ENCODE measurements around the gene NUP85. TPM values are rescaled to one million over a fixed set of nuclear protein-coding genes. Genes with fewer than 3 reads are reported as not detected.

The NUP85 gene
- total RNA-seq, 3 donors from 2014 or later (not counting 1 experiment from before 2014, with no cell fraction given) = 71.1 to 78.1 (median 77.0) TPM

DNA sequence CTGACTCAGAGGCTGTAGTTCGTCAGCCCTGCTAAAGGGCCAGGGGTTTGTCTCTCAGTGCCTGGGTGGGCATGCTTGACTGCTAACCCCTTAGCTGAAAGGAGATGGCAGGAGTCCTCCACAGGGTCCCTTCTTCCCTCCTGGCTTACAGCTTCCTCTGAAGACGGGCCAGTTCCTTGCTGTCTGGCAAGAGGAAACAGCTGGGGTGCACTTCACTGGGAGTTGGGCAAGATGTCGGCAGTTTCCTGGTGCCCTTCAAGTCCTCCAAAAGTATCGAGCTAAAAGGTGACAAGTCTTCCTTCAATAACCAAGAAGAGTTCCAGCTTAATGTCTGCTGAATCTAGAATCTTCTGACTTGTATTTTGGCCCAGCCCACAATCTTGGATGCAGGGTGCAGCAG is 23.4 kb downstream of the NUP85 start:
- no peak overlapping the region for H3K27ac ChIP-seq (ENCODE audit: low read length)
- DNase-seq (no peak), ATAC-seq (no peak)
- 83% methylated on average over 4 of the region's 4 CpGs for WGBS (ENCODE audit: insufficient coverage)
- peaks cover 9% of the 10 kb centered on the region for H3K4me1 ChIP-seq (ENCODE audit: control insufficient read depth, insufficient read depth, low read length)
- no peaks in the 10 kb centered on the region for H3K27me3 ChIP-seq (ENCODE audit: control insufficient read depth, insufficient read depth, low read length)
- H3K36me3 ChIP-seq (ENCODE audit: control insufficient read depth, insufficient read depth, low read length) = peaks cover 67% of the 10 kb centered on the region
- no peaks in the 10 kb centered on the region for H3K9me3 Mint-ChIP-seq
- H3K9me3 ChIP-seq (ENCODE audit: control insufficient read depth, insufficient read depth, low read length) = no peaks in the 10 kb centered on the region
- H3K27me3 Mint-ChIP-seq (ENCODE audit: low read depth in 2 of 2) = no peaks in the 10 kb centered on the region
- TF ChIP-seq, protein P1, sequence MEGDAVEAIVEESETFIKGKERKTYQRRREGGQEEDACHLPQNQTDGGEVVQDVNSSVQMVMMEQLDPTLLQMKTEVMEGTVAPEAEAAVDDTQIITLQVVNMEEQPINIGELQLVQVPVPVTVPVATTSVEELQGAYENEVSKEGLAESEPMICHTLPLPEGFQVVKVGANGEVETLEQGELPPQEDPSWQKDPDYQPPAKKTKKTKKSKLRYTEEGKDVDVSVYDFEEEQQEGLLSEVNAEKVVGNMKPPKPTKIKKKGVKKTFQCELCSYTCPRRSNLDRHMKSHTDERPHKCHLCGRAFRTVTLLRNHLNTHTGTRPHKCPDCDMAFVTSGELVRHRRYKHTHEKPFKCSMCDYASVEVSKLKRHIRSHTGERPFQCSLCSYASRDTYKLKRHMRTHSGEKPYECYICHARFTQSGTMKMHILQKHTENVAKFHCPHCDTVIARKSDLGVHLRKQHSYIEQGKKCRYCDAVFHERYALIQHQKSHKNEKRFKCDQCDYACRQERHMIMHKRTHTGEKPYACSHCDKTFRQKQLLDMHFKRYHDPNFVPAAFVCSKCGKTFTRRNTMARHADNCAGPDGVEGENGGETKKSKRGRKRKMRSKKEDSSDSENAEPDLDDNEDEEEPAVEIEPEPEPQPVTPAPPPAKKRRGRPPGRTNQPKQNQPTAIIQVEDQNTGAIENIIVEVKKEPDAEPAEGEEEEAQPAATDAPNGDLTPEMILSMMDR (IDR thresholded peaks at IDR 0.05) = no peak
- intact Hi-C loops (cut with micrococcal nuclease) = no loop called here
- H3K27ac Mint-ChIP-seq = peak overlapping the region in 1 of 2 donors; percentile 18
- H3K36me3 Mint-ChIP-seq = no peaks in the 10 kb centered on the region
- no peak overlapping the region for H3K4me3 Mint-ChIP-seq
- H3K4me1 Mint-ChIP-seq = no peaks in the 10 kb centered on the region
- H3K4me3 ChIP-seq (ENCODE audit: low read length) = no peak overlapping the region

DNA sequence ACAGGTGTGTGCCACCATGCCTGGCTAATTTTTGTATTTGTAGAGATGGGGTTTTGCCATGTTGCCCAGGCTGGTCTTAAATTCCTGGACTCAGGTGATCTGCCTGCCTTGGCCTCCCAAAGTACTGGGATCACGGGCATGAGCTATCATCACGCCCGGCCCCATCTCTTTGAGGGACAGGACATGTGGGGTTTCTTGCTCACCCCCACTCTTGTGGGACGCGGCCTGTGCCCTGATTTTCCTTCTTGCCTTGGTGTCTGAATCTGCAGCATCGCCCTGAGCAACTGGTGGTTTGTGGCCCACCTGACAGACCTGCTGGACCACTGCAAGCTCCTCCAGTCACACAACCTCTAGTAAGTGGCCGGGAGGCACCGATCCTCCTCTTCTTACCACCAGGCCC is 25.6 kb downstream of the NUP85 start:
- TF ChIP-seq, protein P1 (IDR thresholded peaks at IDR 0.05) = no peak
- H3K4me1 ChIP-seq (ENCODE audit: control insufficient read depth, insufficient read depth, low read length) = peaks cover 9% of the 10 kb centered on the region
- ATAC-seq (no peak), DNase-seq (no peak)
- Mint-ChIP-seq H3K9me3 (no peaks in the 10 kb centered on the region), H3K4me3 (no peak overlapping the region), H3K27me3 (ENCODE audit: low read depth in 2 of 2) (no peaks in the 10 kb centered on the region), H3K36me3 (no peaks in the 10 kb centered on the region), H3K4me1 (no peaks in the 10 kb centered on the region), H3K27ac (no peak overlapping the region)
- H3K4me3 ChIP-seq (ENCODE audit: low read length) = no peak overlapping the region
- H3K9me3 ChIP-seq (ENCODE audit: control insufficient read depth, insufficient read depth, low read length) = no peaks in the 10 kb centered on the region
- intact Hi-C loops (cut with micrococcal nuclease) = no loop called here
- peaks cover 67% of the 10 kb centered on the region for H3K36me3 ChIP-seq (ENCODE audit: control insufficient read depth, insufficient read depth, low read length)
- WGBS (ENCODE audit: insufficient coverage) = 97% methylated on average over 6 of the region's 8 CpGs
- H3K27me3 ChIP-seq (ENCODE audit: control insufficient read depth, insufficient read depth, low read length) = no peaks in the 10 kb centered on the region
- no peak overlapping the region for H3K27ac ChIP-seq (ENCODE audit: low read length)

DNA sequence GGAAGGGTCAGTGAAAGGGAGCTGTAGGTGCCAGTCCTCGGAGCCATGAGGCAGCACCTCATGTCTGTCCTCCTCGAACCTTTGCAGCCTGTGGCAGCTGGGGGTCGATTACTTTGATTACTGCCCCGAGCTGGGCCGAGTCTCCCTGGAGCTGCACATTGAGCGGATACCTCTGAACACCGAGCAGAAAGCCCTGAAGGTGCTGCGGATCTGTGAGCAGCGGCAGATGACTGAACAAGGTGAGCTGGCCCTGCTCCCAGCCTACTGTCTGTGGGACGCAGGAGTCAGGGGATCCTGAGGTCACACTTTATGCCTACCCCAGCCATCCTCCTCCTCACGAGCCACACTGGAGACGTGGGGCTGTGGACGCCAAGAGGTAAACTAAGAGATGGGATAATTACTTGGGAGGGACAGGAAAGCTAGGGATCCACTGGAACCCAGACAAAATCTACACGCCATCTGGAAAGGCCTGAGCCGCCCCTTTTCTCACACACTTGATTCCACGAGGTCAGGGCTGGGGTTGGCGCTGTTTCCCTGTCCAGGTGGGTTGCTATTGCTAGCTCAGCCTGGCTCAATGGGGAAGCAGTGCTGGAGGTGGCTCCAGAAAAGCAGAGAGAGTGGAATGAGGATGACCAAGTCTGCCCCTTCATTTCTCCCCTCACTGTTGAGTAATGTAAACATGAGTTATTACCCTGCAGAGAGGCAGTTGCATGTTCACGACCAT is 26.4 kb downstream of the NUP85 start:
- intact Hi-C loops (cut with micrococcal nuclease) = no loop called here
- WGBS (ENCODE audit: insufficient coverage) = 97% methylated on average over 16 of the region's 18 CpGs
- peaks cover 67% of the 10 kb centered on the region for H3K36me3 ChIP-seq (ENCODE audit: control insufficient read depth, insufficient read depth, low read length)
- Mint-ChIP-seq H3K27me3 (ENCODE audit: low read depth in 2 of 2) (no peaks in the 10 kb centered on the region), H3K9me3 (no peaks in the 10 kb centered on the region), H3K27ac (no peak overlapping the region), H3K4me3 (no peak overlapping the region), H3K36me3 (no peaks in the 10 kb centered on the region), H3K4me1 (no peaks in the 10 kb centered on the region)
- DNase-seq (no peak), ATAC-seq (no peak)
- no peak overlapping the region for H3K27ac ChIP-seq (ENCODE audit: low read length)
- TF ChIP-seq, protein P1 (IDR thresholded peaks at IDR 0.05) = no peak
- H3K4me3 ChIP-seq (ENCODE audit: low read length) = no peak overlapping the region
- H3K4me1 ChIP-seq (ENCODE audit: control insufficient read depth, insufficient read depth, low read length) = peaks cover 9% of the 10 kb centered on the region
- H3K27me3 ChIP-seq (ENCODE audit: control insufficient read depth, insufficient read depth, low read length) = no peaks in the 10 kb centered on the region
- no peaks in the 10 kb centered on the region for H3K9me3 ChIP-seq (ENCODE audit: control insufficient read depth, insufficient read depth, low read length)

DNA sequence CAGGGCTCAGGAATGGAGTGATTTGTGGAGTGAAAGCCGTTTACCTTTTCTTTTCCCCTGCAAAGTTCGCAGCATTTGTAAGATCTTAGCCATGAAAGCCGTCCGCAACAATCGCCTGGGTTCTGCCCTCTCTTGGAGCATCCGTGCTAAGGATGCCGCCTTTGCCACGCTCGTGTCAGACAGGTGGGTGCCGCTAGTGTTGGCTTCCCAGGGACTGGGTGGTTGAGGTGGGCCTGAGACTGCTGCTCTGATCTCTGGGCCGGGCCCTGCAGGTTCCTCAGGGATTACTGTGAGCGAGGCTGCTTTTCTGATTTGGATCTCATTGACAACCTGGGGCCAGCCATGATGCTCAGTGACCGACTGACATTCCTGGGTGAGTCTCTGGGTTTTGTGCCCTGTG is 27.3 kb downstream of the NUP85 start:
- 98% methylated on average over 13 of the region's 13 CpGs for WGBS (ENCODE audit: insufficient coverage)
- intact Hi-C loops (cut with micrococcal nuclease) = no loop called here
- Histone ChIP-seq H3K4me3 (ENCODE audit: low read length) (no peak overlapping the region), H3K9me3 (ENCODE audit: control insufficient read depth, insufficient read depth, low read length) (no peaks in the 10 kb centered on the region), H3K27me3 (ENCODE audit: control insufficient read depth, insufficient read depth, low read length) (no peaks in the 10 kb centered on the region), H3K27ac (ENCODE audit: low read length) (no peak overlapping the region), H3K36me3 (ENCODE audit: control insufficient read depth, insufficient read depth, low read length) (peaks cover 75% of the 10 kb centered on the region), H3K4me1 (ENCODE audit: control insufficient read depth, insufficient read depth, low read length) (peaks cover 9% of the 10 kb centered on the region)
- ATAC-seq (no peak), DNase-seq (no peak)
- Mint-ChIP-seq H3K4me1 (no peaks in the 10 kb centered on the region), H3K36me3 (no peaks in the 10 kb centered on the region), H3K27ac (no peak overlapping the region), H3K9me3 (no peaks in the 10 kb centered on the region), H3K27me3 (ENCODE audit: low read depth in 2 of 2) (no peaks in the 10 kb centered on the region), H3K4me3 (no peak overlapping the region)
- TF ChIP-seq, protein P1 (IDR thresholded peaks at IDR 0.05) = no peak
